ENCODE data around the gene LRRC9. TPM values are rescaled to one million over a fixed set of nuclear protein-coding genes. Genes with fewer than 3 reads are reported as not detected.
"Not testable (repeated sequence)": the region's sequence is repeated elsewhere in the genome, so short reads cannot be mapped to it uniquely, and the experiment has no call there.

The LRRC9 gene
- total RNA-seq, 2 experiments from 2014 or later = not detected

DNA sequence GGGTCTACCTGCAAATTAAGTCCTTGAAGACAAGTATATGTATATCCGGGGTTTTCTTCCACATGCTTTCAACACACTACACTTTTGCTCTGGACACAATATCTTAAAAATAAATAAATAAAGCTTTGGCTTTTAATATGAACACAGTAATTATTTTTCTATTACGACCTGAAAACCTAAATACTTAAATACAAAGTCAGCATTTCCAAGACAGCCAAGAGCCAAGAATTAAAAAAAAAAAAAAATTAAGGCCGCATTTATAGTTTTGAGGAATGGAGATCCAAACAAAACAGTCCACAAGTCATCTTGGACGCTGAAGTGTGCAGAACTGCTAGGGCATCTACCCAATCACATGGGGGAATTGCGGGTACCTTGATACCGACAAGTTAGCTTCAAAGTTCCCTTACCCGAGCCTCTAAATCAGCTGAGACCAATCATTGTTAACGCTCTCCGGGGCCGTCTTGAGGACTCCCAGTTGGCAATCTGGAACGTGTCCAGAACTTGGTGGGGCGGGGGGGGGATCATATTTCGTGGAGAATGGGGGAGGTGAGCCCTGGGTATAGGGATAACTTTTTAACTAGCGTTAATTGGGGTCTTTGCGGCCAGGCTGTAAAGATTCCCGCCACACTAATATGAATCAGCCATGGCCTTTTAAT is 171.0 kb downstream of the LRRC9 start:
- H3K36me3 Mint-ChIP-seq (ENCODE audit: low read depth) = peaks cover 14% of the 10 kb centered on the region
- peak; percentile 22 for DNase-seq
- ChIA-PET POLR2A (interaction anchor here (0.7 kb wide), 2 partner anchors 46 to 158 kb away, joined by 3 to 4 read pairs; no protein-coding TSS in a partner anchor), CTCF (no interaction called here)
- H3K4me3 Mint-ChIP-seq = peak overlapping the region; percentile 93
- H3K27me3 Mint-ChIP-seq = no peaks in the 10 kb centered on the region
- H3K27ac Mint-ChIP-seq = peak overlapping the region; percentile 95
- H3K9me3 Mint-ChIP-seq = no peaks in the 10 kb centered on the region
- H3K4me1 Mint-ChIP-seq = peaks cover 34% of the 10 kb centered on the region

DNA sequence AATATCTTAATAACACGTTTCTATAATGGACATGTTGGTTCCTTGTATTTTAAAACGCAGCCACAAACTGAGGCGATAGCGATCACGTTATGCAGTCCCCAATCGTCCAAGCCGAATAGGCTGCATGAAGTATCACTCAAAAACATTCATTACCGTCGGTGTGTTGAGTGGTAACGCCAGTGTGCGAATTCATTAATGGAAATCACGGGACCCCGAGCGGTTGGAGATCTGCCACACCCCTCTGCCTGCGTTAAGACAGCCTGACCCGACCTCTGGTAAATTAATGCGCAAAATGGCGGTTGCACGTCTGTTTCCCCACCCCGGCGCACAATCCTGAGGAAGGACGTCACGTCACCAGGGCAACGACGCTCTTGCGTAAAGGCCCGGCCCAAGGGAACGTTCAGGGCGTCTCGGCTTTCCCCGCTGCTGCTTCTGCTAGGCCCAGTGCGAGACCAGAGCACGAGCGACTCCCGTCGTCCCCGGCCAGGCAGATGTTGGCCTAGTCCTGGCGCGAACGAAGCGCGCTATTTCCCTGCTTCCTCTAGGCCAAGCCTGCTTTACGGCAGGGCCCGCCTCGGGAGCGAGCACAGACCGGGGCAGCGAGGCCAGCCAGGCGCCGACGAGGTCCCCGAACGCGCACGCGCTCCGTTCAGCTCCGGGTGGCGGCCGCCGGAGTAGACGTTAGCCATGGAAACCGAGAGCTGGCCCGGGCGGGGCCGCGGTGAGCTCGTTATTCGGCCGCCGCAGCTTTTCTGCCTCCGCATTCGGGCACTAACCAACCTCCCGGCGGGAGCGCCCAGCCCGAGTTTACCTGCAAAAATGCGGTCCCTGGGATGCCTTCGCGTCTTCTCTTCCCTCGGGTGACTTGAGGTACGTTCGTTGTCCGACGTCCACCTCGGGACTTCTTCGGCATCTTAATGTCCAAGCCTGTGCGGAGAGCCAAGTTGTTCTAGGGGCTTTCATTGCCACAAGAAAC is 171.9 kb downstream of the LRRC9 start, which contains the start of gene PCNX4:
TSS of gene PCNX4 (plus strand) at position 374 of the 976 bp plus-strand sequence. CDS start 15,716 bp downstream, outside the sequence.
- peaks cover 15% of the 10 kb centered on the region for H3K36me3 Mint-ChIP-seq (ENCODE audit: low read depth)
- POLR2A ChIA-PET = interaction anchor here (1.0 kb wide), 1 partner anchor 73 kb away, joined by 4 read pairs; no protein-coding TSS in a partner anchor
- CTCF ChIA-PET = interaction anchor here (1.4 kb wide), 1 partner anchor 17 kb away, joined by 5 read pairs; no protein-coding TSS in a partner anchor

DNA sequence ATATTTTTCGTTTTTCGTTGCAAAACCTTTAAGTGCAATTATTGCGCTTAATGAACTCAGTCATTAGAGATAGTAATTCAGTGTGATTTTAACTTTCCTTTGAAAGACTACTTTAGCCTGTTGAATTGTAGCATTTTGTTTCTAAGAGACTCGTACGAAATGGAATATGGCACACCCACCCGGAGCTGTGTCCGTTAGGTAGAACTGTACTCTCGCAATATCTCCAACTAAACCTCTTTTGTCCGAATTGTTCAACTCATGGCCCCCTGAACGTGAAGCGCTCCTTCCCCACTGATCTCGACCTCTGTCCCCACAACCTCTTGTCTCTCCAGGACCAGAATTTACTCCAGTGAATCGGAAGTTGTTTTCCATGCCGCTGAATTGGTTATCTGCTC is 172.6 kb downstream of the LRRC9 start:
- DNase-seq = peak; percentile 10
- peaks cover 21% of the 10 kb centered on the region for H3K36me3 Mint-ChIP-seq (ENCODE audit: low read depth)
- ChIA-PET POLR2A (interaction anchor here (1.0 kb wide), 1 partner anchor 72 kb away, joined by 4 read pairs; no protein-coding TSS in a partner anchor), CTCF (interaction anchor here (1.4 kb wide), 1 partner anchor 16 kb away, joined by 5 read pairs; no protein-coding TSS in a partner anchor)
- peaks cover 34% of the 10 kb centered on the region for H3K4me1 Mint-ChIP-seq
- peak overlapping the region; percentile 95 for H3K27ac Mint-ChIP-seq
- H3K27me3 Mint-ChIP-seq = no peaks in the 10 kb centered on the region
- no peaks in the 10 kb centered on the region for H3K9me3 Mint-ChIP-seq
- H3K4me3 Mint-ChIP-seq = peak overlapping the region; percentile 93

More for the DNA sequence above, 171.9 kb downstream of the LRRC9 start, which contains the start of gene PCNX4:
- Mint-ChIP-seq H3K4me3 (peak within 1 kb of the TSS; percentile 93), H3K27ac (peak within 1 kb of the TSS; percentile 95), H3K4me1 (peaks cover 34% of the 10 kb centered on the region), H3K27me3 (no peaks in the 10 kb centered on the region), H3K9me3 (no peaks in the 10 kb centered on the region)
- DNase-seq = peak; percentile 96

DNA sequence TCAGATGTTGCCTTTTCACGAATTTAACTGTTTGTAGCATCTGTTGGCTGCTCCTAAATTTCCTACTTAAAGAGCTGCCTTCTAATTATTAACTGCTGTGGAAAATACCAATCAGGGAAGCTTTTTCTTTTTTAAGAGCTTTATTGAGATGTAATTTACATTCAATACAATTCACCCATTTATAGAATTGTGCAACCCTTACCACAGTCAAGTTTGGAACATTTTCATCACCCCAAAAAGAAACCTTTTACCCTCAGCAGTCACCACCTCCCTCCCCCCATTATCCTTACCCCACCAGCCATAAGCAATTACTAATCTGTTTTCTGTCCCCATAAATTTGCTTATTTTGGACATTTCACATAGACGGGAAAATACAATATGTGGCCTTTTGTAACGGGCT is 173.1 kb downstream of the LRRC9 start:
- no peaks in the 10 kb centered on the region for H3K27me3 Mint-ChIP-seq
- DNase-seq = no peak
- POLR2A ChIA-PET = no interaction called here
- H3K4me1 Mint-ChIP-seq = peaks cover 34% of the 10 kb centered on the region
- CTCF ChIA-PET = interaction anchor here (1.4 kb wide), 1 partner anchor 16 kb away, joined by 5 read pairs; no protein-coding TSS in a partner anchor
- peak overlapping the region; percentile 93 for H3K4me3 Mint-ChIP-seq
- H3K36me3 Mint-ChIP-seq (ENCODE audit: low read depth) = peaks cover 27% of the 10 kb centered on the region
- H3K27ac Mint-ChIP-seq = peak overlapping the region; percentile 95
- H3K9me3 Mint-ChIP-seq = no peaks in the 10 kb centered on the region

- Mint-ChIP-seq H3K36me3 (ENCODE audit: low read depth) (peaks cover 31% of the 10 kb centered on the region), H3K4me3 (peak overlapping the region; percentile 93), H3K9me3 (no peaks in the 10 kb centered on the region), H3K27me3 (no peaks in the 10 kb centered on the region), H3K27ac (peak overlapping the region; percentile 95), H3K4me1 (peaks cover 34% of the 10 kb centered on the region)
- ChIA-PET POLR2A (no interaction called here), CTCF (no interaction called here)
- DNase-seq = no peak
Measured at GRCh38 chr14:60093606-60094005, 173.7 kb downstream of the LRRC9 start.

DNA sequence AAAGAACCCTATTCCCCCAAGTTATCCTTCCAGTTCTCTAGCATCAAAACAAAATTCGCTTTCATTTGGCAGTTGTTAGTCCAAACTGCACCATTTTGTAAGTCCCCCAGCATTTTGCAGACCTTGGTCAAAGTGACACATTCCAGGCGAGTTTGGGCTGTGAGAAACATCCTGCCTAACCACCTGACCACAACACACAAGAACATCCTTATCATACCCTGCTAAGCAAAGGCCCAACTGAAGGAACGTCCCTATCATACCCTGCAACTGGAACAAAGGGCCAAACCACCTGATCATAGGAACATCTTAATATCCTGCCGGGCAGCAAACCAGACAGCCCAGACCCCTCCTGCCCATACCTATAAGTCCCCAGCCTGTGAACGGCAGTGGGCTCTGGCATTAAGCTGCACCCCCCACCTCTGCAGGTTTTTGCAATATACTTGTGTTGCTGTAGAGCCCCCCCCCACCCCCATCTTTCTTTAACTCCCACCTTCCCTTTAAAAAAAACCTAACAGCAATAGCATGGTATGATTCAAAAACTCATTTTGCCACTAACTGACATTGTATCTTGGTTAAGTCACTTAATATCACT is 174.5 kb downstream of the LRRC9 start:
- H3K4me1 Mint-ChIP-seq = peaks cover 34% of the 10 kb centered on the region
- POLR2A ChIA-PET = no interaction called here
- CTCF ChIA-PET = no interaction called here
- H3K27me3 Mint-ChIP-seq = no peaks in the 10 kb centered on the region
- H3K36me3 Mint-ChIP-seq (ENCODE audit: low read depth) = peaks cover 31% of the 10 kb centered on the region
- no peaks in the 10 kb centered on the region for H3K9me3 Mint-ChIP-seq
- DNase-seq = peak; percentile 40
- H3K27ac Mint-ChIP-seq = peak overlapping the region; percentile 95
- H3K4me3 Mint-ChIP-seq = peak overlapping the region; percentile 93

- DNase-seq = no peak
- Mint-ChIP-seq H3K9me3 (no peaks in the 10 kb centered on the region), H3K27ac (peak overlapping the region; percentile 22), H3K27me3 (no peaks in the 10 kb centered on the region), H3K36me3 (ENCODE audit: low read depth) (peaks cover 35% of the 10 kb centered on the region), H3K4me3 (no peak overlapping the region), H3K4me1 (peaks cover 39% of the 10 kb centered on the region)
- ChIA-PET CTCF (interaction anchor here (0.6 to 0.7 kb wide), 2 partner anchors 29 to 928 kb away, joined by 3 read pairs; no protein-coding TSS in a partner anchor), POLR2A (no interaction called here)
Measured at GRCh38 chr14:60095231-60095630, 175.3 kb downstream of the LRRC9 start.

- Mint-ChIP-seq H3K27me3 (no peaks in the 10 kb centered on the region), H3K36me3 (ENCODE audit: low read depth) (peaks cover 41% of the 10 kb centered on the region), H3K9me3 (no peaks in the 10 kb centered on the region), H3K4me1 (peaks cover 41% of the 10 kb centered on the region), H3K27ac (peak overlapping the region; percentile 38), H3K4me3 (no peak overlapping the region)
- ChIA-PET POLR2A (no interaction called here), CTCF (interaction anchor here (0.6 to 0.7 kb wide), 3 partner anchors 29 to 927 kb away, joined by 3 read pairs; no protein-coding TSS in a partner anchor)
- no peak for DNase-seq
Measured at GRCh38 chr14:60095781-60096450, 176.0 kb downstream of the LRRC9 start.

GRCh38 chr14:60097974-60098373 is 178.0 kb downstream of the LRRC9 start:
- Mint-ChIP-seq H3K36me3 (ENCODE audit: low read depth) (peaks cover 46% of the 10 kb centered on the region), H3K27ac (no peak overlapping the region), H3K9me3 (no peaks in the 10 kb centered on the region), H3K4me1 (peaks cover 42% of the 10 kb centered on the region), H3K4me3 (no peak overlapping the region), H3K27me3 (no peaks in the 10 kb centered on the region)
- ChIA-PET CTCF (no interaction called here), POLR2A (no interaction called here)
- DNase-seq = no peak

GRCh38 chr14:60099855-60100254 is 179.9 kb downstream of the LRRC9 start:
- H3K4me3 Mint-ChIP-seq, H3K27me3 Mint-ChIP-seq, DNase-seq, CTCF ChIA-PET, H3K9me3 Mint-ChIP-seq, POLR2A ChIA-PET: not testable (repeated sequence)
- H3K4me1 Mint-ChIP-seq = peaks cover 24% of the 10 kb centered on the region
- peak overlapping the region; percentile 76 for H3K27ac Mint-ChIP-seq
- H3K36me3 Mint-ChIP-seq (ENCODE audit: low read depth) = peaks cover 49% of the 10 kb centered on the region

DNA sequence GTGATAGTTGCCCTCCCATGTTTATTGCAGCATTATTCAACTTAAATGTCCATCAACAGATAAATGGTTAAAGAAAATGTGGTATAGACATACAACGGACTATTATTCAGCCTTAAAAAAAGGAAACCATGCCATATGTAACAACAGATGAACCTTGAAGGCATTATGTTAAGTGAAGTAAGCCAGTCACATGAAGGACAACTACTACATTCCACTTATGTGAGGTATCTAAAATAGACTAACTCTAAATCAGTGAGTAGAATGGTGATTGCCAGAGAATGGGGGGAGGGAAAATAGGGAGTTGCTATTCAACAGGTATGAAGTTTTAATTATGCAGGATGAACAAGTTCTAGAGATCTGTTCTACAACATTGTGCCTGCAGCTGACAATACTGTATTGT is 181.8 kb downstream of the LRRC9 start:
- POLR2A ChIA-PET = no interaction called here

GRCh38 chr14:60102389-60102788 is 182.4 kb downstream of the LRRC9 start:
- POLR2A ChIA-PET = no interaction called here

More for the DNA sequence above, 181.8 kb downstream of the LRRC9 start:
- H3K27me3 Mint-ChIP-seq = no peaks in the 10 kb centered on the region
- no peak for DNase-seq
- CTCF ChIA-PET = no interaction called here
- no peak overlapping the region for H3K27ac Mint-ChIP-seq
- peaks cover 43% of the 10 kb centered on the region for H3K36me3 Mint-ChIP-seq (ENCODE audit: low read depth)
- no peak overlapping the region for H3K4me3 Mint-ChIP-seq
- H3K9me3 Mint-ChIP-seq = no peaks in the 10 kb centered on the region
- H3K4me1 Mint-ChIP-seq = peaks cover 15% of the 10 kb centered on the region

More at GRCh38 chr14:60102389-60102788, 182.4 kb downstream of the LRRC9 start:
- Mint-ChIP-seq H3K4me3 (no peak overlapping the region), H3K27ac (no peak overlapping the region), H3K9me3 (no peaks in the 10 kb centered on the region), H3K27me3 (no peaks in the 10 kb centered on the region), H3K4me1 (peaks cover 15% of the 10 kb centered on the region), H3K36me3 (ENCODE audit: low read depth) (peaks cover 38% of the 10 kb centered on the region)
- no peak for DNase-seq
- CTCF ChIA-PET = no interaction called here
